ENCODE measurements around the gene SCT. TPM values are rescaled to one million over a fixed set of nuclear protein-coding genes. Genes with fewer than 3 reads are reported as not detected.

SCT gene
- total and polyA plus RNA-seq, 4 donors, result not detected

DNA sequence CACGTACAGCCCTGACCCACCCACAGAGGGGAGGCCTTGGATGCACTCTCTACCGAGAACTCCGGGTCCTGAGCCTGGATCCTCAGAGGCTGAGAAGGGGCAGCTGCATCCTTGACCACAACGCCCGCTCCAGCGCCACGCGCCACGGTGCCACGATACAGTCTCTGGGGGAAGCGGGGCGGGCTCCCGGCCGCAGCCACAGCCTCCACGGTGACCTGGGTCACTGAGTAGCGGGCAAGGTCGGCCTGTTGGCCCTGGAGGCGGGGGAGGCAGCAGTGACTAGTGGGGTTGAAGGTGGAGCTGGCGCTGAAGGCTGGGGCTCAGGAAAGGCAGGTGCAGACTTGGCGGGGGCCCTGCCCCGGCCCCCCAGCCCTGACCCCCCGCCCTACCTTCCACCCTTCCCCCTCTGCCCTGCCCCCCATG, 7.3 kb downstream of the SCT start:
- WGBS, 2 donors, result 94 to 95% methylated on average over 18 to 22 of the region's 22 CpGs
- H3K4me1 ChIP-seq (ENCODE audit: control insufficient read depth in 1 of 2, insufficient read depth in 2 of 2, low read length in 2 of 2), result no peaks in the 10 kb centered on the region
- no peaks in the 10 kb centered on the region for H3K9me3 ChIP-seq (ENCODE audit: control insufficient read depth, low read length)
- ATAC-seq (ENCODE audit: low FRiP score) (no peak), DNase-seq (no peak)
- H3K36me3 ChIP-seq (ENCODE audit: control insufficient read depth in 1 of 2, insufficient read depth in 2 of 2, low read length in 1 of 2), result no peaks in the 10 kb centered on the region
- H3K27ac ChIP-seq (ENCODE audit: low read depth in 1 of 2, low read length in 2 of 2), result no peak overlapping the region
- intact Hi-C loops (cut with DNase I), result no loop called here
- H3K27me3 ChIP-seq (ENCODE audit: control insufficient read depth in 1 of 2, insufficient read depth in 2 of 2, low read length in 1 of 2), result no peaks in the 10 kb centered on the region
- H3K4me3 ChIP-seq (ENCODE audit: low read length in 2 of 2), result no peak overlapping the region

DNA sequence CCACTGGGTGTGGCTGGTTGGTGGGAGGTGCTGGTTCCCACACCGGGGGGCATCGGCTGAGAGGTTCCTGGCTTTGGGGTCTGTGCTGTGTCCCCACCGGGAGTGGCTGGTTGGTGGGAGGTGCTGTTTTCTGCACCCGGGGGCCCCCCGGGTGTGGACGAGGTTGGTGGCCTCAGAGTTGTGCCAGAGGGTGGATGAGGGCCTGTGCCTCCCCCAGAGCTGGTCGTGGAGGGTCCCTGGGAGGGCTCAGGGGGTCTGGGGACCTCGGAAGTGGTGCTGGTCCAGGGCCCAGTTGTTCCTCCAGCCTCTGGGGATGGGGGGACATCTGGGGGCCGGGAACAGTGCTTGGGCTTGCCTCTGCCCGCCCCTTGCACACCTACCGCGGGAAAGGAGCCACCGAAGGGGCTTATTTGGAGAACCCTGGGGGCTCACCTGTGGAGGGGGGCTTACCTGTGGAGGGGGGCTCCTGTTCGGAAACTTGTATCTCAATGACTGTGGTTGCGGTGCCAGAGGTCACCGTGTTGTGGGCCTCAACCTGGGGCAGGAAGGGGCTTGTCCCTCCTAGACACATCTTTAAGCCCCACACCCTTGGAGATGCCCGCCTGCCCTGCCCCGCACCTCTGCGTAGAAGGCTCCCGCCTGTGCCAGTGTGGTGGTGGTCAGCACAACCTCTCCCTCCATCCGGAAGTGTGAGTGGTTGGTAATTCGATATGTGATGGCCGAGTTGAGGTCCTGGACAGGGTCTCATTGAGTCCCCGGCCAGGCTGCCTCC, 7.9 kb downstream of the SCT start:
- no peak for DNase-seq
- WGBS, 2 donors, result 92% methylated on average over 24 of the region's 24 CpGs
- H3K27ac ChIP-seq (ENCODE audit: low read depth in 1 of 2, low read length in 2 of 2), result no peak overlapping the region
- H3K27me3 ChIP-seq (ENCODE audit: control insufficient read depth in 1 of 2, insufficient read depth in 2 of 2, low read length in 1 of 2), result no peaks in the 10 kb centered on the region
- no peaks in the 10 kb centered on the region for H3K9me3 ChIP-seq (ENCODE audit: control insufficient read depth, low read length)
- ATAC-seq (ENCODE audit: low FRiP score), result no peak
- H3K36me3 ChIP-seq (ENCODE audit: control insufficient read depth in 1 of 2, insufficient read depth in 2 of 2, low read length in 1 of 2), result no peaks in the 10 kb centered on the region
- no peaks in the 10 kb centered on the region for H3K4me1 ChIP-seq (ENCODE audit: control insufficient read depth in 1 of 2, insufficient read depth in 2 of 2, low read length in 2 of 2)
- no peak overlapping the region for H3K4me3 ChIP-seq (ENCODE audit: low read length in 2 of 2)
- intact Hi-C loops (cut with DNase I), result no loop called here

DNA sequence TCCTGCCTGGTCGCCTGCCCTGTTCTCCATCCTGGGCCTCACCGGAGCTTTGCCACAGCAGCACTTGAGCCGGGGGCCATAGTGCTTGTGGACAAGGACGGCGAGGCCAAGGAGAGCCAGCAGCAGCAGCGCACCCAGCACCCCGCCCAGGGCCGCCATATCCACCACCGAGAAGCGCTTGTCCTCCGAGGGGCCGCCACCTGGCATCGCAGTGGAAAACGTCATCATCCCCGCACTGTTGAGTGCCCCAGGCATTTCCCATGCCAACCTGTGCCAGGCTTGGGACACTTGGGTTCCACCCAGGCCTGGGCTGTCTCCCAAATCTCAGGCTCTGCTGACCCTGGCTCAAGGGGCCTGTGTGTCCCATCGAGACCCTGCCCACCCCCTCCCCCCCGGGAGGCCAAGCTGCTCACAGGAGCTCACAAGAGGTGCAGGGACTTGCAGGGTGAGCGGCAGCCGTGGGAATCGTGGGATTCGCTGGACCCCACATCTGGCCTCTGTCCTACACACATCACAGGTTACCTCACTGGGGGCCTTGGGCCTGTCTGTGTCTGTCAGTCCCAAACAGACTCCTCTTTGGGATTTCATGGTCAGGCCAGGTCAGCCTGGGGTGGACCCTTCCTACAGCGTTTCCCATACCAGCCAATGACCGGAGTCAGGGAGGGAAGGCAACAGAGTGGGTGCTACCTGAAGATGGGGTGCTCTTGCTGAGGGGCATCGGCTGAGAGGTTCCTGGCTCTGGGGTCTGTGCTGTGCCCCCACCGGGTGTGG, 8.9 kb downstream of the SCT start:
- WGBS, 2 donors, result 94% methylated on average over 25 of the region's 25 CpGs
- Histone ChIP-seq H3K27ac (ENCODE audit: low read depth in 1 of 2, low read length in 2 of 2) (no peak overlapping the region), H3K36me3 (ENCODE audit: control insufficient read depth in 1 of 2, insufficient read depth in 2 of 2, low read length in 1 of 2) (no peaks in the 10 kb centered on the region), H3K9me3 (ENCODE audit: control insufficient read depth, low read length) (no peaks in the 10 kb centered on the region), H3K4me1 (ENCODE audit: control insufficient read depth in 1 of 2, insufficient read depth in 2 of 2, low read length in 2 of 2) (no peaks in the 10 kb centered on the region), H3K27me3 (ENCODE audit: control insufficient read depth in 1 of 2, insufficient read depth in 2 of 2, low read length in 1 of 2) (no peaks in the 10 kb centered on the region), H3K4me3 (ENCODE audit: low read length in 2 of 2) (no peak overlapping the region)
- intact Hi-C loops (cut with DNase I), result no loop called here
- ATAC-seq (ENCODE audit: low FRiP score), result no peak
- DNase-seq, result no peak

DNA sequence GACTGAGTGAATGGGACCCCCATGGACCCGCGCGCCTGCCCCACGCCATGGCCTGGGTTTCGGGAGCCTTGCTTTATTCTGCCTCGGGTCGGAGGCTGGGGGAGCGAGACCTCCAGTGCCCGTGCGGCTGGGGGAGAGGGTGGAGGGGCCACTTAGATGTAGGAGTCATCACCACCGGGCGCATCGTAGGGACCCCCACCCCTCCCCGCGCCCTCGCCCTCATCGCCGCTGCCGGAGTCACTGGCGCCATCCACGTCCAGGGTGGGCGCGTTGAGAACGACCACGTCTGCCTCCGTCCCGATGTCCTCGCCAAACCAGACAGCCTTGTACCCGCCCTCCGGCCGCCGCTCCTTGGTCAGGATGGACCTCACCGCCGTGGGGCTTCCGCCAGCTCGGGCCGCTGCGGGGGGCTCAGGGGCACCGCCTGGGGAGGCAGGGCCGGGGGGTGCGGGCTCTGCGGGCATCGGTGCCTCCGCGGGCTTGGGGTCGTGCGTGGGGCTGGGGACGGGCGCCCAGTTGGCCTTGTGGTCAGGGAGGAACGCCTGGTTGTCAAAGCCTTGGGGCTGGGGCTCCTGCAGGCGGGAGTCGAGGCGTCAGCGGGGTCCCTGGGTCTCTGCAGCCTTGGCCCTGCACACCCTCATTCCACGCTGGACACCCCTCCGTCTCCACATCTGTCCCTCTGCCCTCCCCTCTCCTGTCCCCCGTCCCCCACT, 9.6 kb downstream of the SCT start:
- Histone ChIP-seq H3K36me3 (ENCODE audit: control insufficient read depth in 1 of 2, insufficient read depth in 2 of 2, low read length in 1 of 2) (no peaks in the 10 kb centered on the region), H3K4me3 (ENCODE audit: low read length in 2 of 2) (no peak overlapping the region), H3K27ac (ENCODE audit: low read depth in 1 of 2, low read length in 2 of 2) (no peak overlapping the region), H3K4me1 (ENCODE audit: control insufficient read depth in 1 of 2, insufficient read depth in 2 of 2, low read length in 2 of 2) (no peaks in the 10 kb centered on the region), H3K9me3 (ENCODE audit: control insufficient read depth, low read length) (no peaks in the 10 kb centered on the region), H3K27me3 (ENCODE audit: control insufficient read depth in 1 of 2, insufficient read depth in 2 of 2, low read length in 1 of 2) (no peaks in the 10 kb centered on the region)
- DNase-seq (peak in 1 of 2 donors; percentile 57), ATAC-seq (ENCODE audit: low FRiP score) (no peak)
- 93 to 95% methylated on average over 55 to 57 of the region's 57 CpGs for WGBS, 2 donors
- intact Hi-C loops (cut with DNase I), result no loop called here

DNA sequence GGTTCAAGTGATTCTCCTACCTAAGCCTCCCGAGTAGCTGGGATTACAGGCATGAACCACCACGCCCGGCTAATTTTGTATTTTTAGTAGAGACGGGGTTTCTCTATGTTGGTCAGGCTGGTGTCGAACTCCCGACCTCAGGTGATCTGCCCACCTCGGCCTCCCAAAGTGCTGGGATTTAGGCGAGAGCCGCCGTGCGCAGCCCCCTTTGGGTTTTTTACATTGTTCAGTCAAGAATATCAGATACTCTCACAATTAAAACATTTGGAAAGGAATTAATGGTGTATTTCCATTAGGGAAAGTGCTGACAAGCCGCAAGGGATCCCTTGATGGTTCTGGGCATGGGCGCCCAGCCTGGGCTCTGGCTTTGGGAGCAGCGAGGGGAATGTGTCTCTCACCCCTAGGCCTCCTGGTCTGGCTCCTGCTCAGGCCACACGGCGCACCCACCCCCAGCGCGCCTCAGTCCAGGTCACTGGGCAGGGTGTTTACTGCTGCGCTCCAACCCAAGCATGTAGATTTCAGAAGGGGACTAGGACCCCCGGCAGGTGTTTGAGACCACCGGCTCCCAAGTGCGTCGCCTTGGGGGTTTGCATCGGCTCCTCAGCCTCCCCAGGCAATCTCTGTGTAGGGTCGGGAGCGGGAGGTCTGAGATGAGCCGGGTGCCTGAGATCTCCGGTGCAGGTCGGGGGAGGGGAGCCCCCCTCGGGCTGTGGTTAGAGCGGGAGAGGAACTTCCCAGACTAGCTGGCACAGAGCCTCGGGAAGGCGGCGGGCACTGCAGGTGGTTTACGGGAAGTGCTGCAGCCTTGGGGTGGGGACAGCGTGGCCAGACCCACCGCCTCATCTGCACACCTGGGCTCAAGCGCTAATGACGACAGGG, 10.4 kb downstream of the SCT start:
- Histone ChIP-seq H3K4me3 (ENCODE audit: low read length in 2 of 2) (no peak overlapping the region), H3K36me3 (ENCODE audit: control insufficient read depth in 1 of 2, insufficient read depth in 2 of 2, low read length in 1 of 2) (no peaks in the 10 kb centered on the region), H3K9me3 (ENCODE audit: control insufficient read depth, low read length) (no peaks in the 10 kb centered on the region), H3K27ac (ENCODE audit: low read depth in 1 of 2, low read length in 2 of 2) (no peak overlapping the region), H3K4me1 (ENCODE audit: control insufficient read depth in 1 of 2, insufficient read depth in 2 of 2, low read length in 2 of 2) (no peaks in the 10 kb centered on the region), H3K27me3 (ENCODE audit: control insufficient read depth in 1 of 2, insufficient read depth in 2 of 2, low read length in 1 of 2) (no peaks in the 10 kb centered on the region)
- DNase-seq, result peak in 1 of 2 donors; percentile 72
- intact Hi-C loops (cut with DNase I), result no loop called here
- 87 to 88% methylated on average over 39 of the region's 39 CpGs for WGBS, 2 donors
- ATAC-seq (ENCODE audit: low FRiP score), result no peak

DNA sequence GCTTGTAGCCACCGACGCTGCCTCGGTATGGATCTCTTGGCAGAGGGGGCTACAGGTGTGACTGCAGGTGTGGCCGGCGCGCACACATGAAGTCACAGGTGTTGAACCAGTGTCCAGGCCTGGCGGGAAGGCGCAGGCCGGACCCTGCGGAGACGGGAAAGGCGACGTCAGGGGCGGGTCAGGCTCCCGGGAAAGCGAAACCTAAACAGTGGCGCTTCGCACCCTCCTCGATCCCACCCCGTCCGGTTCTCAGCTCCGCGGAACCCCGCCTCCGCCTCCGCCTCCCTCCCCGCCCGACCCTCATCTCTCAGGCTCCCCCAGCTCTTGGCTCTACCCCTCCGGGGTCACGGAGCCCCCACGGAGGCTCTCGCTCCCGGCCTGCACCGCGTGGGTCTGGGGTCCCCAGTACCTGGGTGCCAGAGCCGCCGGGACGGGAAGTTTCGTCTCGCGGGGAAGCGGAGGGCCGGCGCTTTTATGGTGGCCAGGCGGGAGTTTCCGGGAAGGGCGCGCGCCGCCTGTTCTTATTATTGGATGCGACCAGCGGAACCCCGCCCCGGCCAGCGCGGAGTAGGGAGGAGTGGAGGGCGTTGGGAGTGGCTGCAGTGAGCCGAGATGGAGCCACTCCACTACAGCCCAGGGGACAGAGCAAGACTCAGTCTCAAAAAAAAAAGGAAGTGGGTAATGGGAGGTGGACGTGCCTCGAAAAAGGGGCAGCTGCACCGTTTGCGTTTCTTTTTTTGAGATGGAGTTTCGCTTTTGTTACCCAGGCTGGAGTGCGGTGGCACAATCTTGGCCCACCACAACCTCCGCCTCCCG, 11.3 kb downstream of the SCT start, which contains the start of gene IRF7:
IRF7 (minus strand) TSS at position 447 of the 816 bp plus-strand sequence. CDS start 586 bp downstream, outside the sequence.
- Histone ChIP-seq H3K27me3 (ENCODE audit: control insufficient read depth in 1 of 2, insufficient read depth in 2 of 2, low read length in 1 of 2) (no peaks in the 10 kb centered on the region), H3K9me3 (ENCODE audit: control insufficient read depth, low read length) (no peaks in the 10 kb centered on the region), H3K27ac (ENCODE audit: low read depth in 1 of 2, low read length in 2 of 2) (peak within 1 kb of the TSS; percentile 51 to 63), H3K4me3 (ENCODE audit: low read length in 2 of 2) (peak within 1 kb of the TSS; percentile 48 to 83), H3K4me1 (ENCODE audit: control insufficient read depth in 1 of 2, insufficient read depth in 2 of 2, low read length in 2 of 2) (no peaks in the 10 kb centered on the region), H3K36me3 (ENCODE audit: control insufficient read depth in 1 of 2, insufficient read depth in 2 of 2, low read length in 1 of 2) (peaks cover 0 to 2% of the 10 kb centered on the region in 2 donors)
- WGBS, 2 donors, result 5% methylated on average over 63 to 66 of the region's 66 CpGs
- DNase-seq (peak; percentile 99), ATAC-seq (ENCODE audit: low FRiP score) (peak; percentile 92)
- intact Hi-C loops (cut with DNase I), result no loop called here

DNA sequence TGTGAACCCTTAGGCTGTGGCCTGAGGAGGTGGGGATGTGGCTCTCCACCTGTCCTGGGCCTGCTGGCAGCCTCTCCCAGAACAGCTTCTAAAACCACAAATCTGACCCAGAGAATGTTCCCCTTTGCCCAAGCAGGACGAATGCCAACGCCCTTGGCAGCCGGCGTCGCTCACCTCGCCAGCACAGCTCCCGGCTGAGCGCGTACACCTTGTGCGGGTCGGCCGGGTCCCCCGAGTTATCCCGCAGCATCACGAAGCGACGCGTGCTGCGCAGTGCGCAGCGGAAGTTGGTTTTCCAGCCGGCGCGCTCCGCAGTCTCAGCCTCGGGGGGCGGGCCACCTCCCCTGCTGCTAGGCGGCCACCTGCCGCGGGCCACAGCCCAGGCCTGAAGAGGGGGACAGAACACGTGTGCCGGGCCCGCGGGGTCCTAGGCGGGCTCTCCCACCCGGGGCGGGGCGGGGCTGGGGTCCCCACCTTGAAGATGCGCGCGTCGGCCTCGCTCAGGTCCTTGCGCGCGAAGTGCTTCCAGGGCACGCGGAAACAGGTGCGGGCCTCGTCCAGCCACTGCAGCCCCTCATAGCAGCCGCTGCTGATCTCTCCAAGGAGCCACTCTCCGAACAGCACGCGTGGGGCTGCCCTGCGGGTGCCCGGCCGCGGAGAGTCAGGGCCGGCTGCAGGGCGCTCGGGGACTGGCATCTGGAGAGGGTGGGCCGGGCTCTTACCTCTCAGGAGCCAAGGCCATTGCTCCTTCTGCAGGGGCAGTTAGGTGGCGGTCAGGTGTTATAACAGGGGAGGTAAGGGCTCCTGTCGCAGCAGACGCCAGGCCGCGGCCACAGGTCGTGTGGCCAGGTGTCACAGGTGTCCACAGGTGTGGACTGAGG, 12.1 kb downstream of the SCT start:
- intact Hi-C loops (cut with DNase I), result loop anchor here in 1 of 2 donors (5.0 kb wide), 1 partner anchor 38 kb away; the partner anchor contains the start of gene PHRF1

More for the DNA sequence above, 12.1 kb downstream of the SCT start:
- Histone ChIP-seq H3K27ac (ENCODE audit: low read depth in 1 of 2, low read length in 2 of 2) (peak overlapping the region in 1 of 2 donors; percentile 51), H3K4me3 (ENCODE audit: low read length in 2 of 2) (peak overlapping the region; percentile 48 to 83), H3K27me3 (ENCODE audit: control insufficient read depth in 1 of 2, insufficient read depth in 2 of 2, low read length in 1 of 2) (no peaks in the 10 kb centered on the region), H3K36me3 (ENCODE audit: control insufficient read depth in 1 of 2, insufficient read depth in 2 of 2, low read length in 1 of 2) (peaks cover 0 to 2% of the 10 kb centered on the region in 2 donors), H3K9me3 (ENCODE audit: control insufficient read depth, low read length) (no peaks in the 10 kb centered on the region), H3K4me1 (ENCODE audit: control insufficient read depth in 1 of 2, insufficient read depth in 2 of 2, low read length in 2 of 2) (no peaks in the 10 kb centered on the region)
- WGBS, 2 donors, result 51 to 53% methylated on average over 68 of the region's 68 CpGs
- peak in 1 of 2 donors; percentile 54 for DNase-seq
- peak; percentile 1 for ATAC-seq (ENCODE audit: low FRiP score)

Measured in aorta (tissue), 5 donors.